ENCODE results near the gene TMED5.
"Not testable (repeated sequence)": the region's sequence is repeated elsewhere in the genome, so short reads cannot be mapped to it uniquely, and the experiment has no call there.

The TMED5 gene

DNA sequence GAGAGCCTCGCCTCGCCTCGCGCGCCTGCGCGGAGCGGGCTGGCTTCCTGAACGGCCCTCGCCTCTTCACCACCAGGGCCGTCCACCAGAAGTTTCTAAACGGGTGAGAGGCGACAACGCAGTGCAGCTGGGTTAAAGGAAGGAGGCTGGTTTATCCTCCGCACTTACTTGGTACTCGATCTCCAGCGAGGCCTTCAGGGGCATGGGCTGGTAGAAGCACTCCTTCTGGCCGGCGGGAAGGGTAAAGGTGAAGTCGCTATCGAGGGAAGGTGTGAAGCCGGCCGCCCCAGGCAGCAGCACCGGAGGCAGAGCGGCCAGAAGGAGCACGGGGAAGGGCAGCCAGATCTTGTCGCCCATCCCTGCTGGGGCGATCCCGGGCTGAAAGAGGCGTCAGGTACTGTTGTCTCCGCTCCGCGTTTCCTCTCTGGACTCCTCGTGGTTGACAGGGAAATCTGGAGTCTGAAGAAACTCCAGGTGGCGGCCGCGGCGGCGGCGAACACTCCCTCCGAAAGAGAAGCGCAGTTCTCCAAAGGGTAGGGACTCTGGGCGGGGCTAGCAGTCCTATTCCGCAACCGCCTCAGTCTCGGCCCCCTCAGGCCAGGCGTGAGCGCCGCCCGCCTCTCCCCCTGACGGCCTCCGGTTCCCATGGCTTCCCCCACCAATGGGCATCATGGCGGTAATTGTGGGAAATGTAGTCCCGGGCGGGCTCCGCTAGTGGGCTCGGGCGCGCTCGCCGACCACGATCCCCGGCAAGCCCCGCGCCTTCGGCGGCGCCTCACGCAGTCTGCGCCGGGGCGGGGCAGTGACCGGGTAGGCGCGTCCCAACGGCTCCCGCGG, at the start of gene TMED5:
Gene TMED5, minus strand, starts transcription at position 528 of the 837 bp plus-strand sequence. Its CDS starts 171 bp downstream, at position 357.
- DNase-seq, result peak; percentile 99

DNA sequence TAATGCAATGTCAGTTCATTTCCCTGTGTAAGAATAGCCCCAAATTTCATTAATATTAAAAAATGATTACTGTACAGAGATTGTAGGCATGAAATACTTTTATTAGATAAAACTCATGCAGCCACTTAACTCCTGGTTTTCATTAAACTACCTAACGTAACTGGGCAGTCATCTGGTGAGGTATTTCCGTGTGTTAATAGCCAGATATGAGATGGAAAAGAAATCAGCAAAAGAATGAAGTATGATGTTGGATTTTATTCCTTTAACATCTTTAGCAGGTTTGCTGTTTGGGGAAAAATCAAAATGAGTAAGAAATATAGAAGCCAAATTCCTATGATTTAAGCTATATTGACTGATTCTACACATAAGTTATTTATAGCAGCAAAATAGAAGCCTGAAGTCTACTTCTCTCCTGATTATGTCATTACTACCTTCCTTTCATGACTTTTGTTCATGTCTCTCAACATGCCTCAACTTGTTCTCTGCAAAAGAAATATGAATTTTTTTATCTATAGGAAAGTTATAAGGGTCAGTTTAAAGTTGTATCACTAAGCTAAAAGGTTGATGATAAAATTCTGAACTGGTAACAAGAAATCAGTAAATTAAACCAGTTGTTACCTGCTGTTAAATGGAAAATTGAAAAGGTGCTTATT, 42.9 kb upstream of the TMED5 start:
- DNase-seq, result no peak

DNA sequence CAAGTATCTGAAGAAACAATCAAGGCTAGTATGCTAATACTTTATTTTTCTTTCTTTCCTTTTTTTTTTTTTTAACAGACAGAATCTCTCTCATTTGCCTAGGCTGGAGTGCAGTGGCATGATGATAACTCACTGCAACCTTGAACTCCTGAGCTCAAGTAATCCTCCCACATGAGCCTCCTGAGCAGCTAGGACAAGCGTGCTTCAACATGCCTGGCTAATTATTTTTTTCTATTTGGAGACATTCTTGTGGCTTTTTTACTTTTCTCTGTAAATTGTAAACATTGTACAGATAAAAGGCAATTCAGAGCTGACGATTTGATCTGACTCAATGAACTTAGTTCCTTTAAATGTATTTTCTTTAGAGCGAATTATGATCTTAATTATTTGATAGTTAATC, 41.7 kb upstream of the TMED5 start:
- no peak for DNase-seq

DNA sequence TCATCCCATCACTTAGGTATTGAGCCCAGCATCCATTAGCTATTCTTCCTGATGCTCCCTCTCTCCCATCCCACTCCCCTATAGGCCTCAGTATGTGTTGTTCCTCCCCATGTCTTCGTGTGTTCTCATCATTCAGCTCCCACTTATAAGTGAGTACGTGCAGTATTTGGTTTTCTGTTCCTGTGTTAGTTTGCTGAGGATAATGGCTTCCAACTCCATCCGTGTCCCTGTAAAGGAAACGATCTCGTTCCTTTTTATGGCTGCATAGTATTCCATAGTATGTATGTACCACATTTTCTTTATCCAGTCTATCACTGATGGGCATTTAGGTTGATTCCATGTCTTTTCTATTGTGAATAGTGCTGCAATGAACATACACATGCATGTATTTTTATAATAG, 40.5 kb upstream of the TMED5 start:
- DNase-seq, result not testable (repeated sequence)

DNA sequence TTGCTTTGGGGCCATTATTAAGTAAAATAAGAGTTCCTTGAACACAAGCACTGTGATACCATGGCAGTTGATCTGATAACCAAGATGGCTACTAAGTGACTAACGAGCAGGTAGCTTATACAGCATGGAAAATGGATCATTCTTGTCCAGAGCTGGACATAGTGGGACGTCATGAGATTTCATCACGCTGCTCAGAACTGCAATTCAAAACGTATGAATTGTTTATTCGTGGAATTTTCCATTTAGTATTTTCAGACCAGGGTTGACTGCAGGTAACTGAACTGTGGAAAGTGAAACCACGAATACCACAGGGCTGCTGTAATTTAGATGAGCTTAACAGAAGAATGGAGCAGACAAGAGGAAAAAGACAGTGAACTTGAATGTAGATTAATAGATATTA, 39.2 kb upstream of the TMED5 start:
- peak; percentile 48 for DNase-seq

DNA sequence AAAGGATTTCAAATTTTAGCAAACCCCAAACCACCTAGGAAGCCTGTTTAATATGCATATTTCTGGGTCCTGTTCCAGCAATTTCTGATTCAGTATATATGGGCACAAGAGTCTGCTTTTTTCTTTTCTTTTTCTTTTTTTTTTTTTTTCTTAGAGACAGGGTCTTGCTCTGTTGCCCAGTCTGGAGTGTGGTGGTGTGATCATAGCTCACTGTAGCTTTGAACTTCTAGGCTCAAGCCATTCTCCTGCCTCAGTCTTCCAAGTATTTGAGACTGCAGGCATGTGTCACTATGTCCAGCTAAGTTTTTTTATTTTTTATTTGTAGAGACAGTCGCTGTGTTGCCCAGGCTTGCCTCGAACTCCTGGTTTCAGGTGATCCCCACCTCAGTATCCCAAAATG, 35.1 kb upstream of the TMED5 start:
- DNase-seq, result no peak

DNA sequence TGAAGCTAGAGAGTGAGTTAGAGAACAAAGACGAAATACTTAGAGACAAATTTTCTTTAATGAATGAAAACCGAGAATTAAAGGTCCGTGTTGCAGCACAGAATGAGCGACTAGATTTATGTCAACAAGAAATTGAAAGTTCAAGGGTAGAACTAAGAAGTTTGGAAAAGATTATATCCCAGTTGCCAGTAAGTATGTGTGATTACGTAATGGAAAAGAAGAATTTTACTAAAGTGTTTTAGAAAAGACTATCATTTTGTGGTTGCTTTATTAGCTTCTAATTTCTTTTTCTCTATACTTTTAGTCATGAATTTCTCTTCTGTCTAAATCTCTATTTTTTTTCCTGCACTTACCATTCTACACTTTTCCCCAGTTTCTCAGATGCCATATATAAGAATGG, 27.0 kb upstream of the TMED5 start:
- DNase-seq, result no peak

DNA sequence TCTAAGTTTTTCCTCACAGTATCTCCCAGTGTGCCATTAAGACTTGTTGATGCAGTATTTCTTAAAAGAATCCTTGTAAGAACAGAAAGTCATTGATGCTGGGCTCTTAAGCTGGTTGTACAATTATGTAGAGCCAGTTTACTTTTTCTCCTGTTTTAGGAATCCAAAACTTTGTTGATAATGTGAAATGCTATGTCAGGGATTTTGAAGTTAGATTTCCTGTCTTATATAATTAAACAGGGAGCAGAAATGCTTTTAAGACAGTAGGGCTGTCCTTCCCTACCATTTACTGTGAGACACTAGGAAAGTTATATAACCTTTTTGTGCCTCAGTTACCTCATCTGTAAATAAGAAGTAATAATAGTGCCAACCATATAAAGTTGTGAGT, 26.3 kb upstream of the TMED5 start:
- DNase-seq, result no peak

DNA sequence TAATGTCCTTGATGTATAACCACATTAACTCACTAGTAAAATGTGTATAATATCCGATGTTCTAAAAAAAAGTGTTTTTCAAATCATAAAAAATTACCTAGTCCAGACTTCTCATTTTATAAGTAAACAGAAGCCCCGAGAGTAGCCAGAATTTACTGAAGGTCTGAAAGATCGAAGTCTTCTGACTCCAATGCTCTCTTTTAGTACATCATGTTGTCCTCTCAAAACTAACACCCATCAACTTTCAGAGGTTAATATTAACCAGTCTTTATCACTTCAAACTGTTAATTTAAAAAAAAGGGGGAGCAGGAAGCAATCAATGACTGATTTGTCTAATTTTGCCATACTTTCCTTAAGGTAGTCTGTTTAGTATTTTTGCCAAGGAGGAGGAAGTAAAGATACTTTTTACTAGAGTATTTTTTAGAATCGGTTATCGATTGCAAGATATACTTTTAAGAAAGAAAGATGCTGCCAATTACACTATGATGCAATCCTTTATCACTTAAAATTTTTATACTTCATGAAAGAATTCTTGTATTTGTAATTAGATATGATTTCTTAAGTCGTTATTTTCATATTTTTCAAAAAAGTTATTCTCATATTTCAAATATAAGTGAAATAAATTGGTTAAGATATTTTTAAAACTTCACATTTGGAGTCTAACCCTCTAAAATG, 25.8 kb upstream of the TMED5 start:
- DNase-seq, result no peak

DNA sequence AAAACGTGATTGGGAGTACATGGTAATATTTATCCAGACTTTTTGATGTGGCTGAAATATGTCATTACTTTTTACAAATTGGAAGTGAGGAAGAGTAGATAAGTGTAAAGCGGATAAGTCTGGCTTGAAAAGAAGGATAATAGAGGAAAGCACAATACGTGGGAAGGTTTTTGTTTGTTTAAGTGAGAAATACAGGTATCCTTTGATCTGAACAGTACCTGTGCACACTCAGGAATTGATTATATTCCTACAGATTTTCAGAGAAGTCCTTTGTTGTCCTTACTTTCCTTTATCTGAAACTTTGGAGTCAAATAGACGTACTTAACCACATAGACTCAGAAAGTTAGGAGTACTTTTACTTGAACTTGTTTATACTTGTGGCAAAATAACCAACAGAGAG, 20.5 kb upstream of the TMED5 start:
- no peak for DNase-seq

DNA sequence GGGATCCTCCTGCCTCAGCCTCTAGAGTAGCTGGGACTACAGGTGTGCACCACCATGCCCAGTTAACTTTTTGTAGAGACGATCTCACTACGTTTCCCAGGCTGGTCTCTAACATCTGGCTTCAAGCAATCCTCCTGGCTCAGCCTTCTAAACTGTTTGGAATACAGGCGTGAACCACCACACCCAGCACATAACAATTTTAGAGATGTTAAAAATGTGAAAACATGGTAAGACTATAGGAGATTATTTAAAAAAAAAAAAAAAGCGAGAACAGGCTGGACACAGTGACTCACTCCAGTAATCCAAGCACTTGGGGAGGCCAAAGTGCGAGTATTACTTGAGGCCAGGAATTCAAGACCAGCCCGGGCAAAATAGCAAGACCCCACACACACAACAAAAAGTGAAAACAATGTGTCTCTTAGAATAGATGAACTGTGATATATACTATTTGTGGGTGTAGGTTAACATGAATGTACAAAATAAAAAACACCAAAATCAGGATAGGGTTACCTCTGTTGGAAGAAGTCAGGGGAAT, 19.9 kb upstream of the TMED5 start:
- DNase-seq, result no peak

DNA sequence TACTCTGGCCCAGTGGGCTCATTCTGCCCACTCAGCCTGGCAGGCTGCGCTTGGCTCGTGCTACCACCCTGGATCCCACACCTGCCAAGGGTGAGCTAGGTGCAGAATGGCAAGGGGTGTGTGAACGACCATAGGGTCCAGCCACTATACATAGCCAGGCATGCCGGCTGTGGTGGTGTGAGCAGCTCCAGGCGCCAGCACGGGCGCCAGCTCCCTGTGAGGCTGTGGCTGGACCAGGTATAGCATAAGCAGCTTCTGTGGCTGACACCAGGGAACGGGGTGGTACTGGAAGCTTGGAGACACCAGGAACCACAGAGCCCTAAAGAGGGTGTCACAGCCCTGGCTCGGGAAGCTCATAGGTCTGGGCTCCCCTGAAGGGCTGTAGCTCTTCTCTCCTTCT, 18.9 kb upstream of the TMED5 start:
- DNase-seq, result no peak

DNA sequence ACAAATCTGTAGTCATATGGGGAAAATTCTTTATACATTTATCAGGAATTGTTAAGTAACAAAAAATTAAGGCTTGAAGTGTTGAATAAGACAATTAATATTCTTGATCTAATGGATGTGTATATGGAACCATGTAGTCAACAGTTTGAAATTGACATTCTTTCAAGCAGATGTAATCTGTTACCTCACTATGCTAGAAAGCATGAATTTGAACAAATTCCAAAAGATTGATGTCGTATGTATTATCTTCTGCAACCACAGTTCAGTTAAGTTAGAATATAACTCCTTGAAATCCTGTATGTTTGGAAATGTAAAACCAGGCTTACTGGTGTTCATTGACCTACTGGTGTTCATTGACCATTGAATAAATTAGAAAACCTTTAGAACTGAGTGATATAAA, 16.4 kb upstream of the TMED5 start:
- DNase-seq, result no peak

DNA sequence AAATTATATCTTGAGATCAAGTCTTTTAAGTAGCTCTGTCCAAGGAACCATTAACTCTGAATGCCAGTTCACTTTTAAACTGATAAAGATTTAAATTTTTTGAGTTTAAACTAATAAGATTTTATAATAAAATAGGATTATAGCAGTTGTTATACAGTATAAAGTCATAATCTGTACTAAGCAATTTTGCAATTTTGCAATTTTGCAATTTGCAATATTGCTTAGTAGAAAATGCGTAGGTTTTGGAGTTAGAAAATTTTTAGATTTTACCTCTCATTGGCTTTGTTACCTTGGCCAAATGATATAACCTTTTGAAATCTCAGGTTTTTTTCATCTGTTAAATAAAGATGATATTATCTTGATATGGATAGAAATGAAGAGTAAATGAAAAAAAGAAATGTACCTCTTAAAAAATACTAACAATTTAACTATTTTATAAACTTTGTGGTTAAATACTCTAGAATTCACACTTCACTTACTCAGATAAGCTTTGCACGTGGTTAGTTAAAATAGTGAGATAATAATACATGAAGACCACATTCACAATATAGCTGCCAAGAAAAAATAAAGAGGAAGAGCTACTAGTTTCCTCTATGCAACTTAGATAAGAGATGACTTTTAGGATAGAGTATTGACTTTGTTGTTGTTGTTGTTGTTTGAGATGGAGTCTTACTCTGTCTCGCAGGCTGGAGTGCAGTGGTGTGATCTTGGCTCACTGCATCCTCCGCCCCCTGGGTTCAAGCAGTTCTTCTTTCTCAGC, 14.2 kb upstream of the TMED5 start:
- no peak for DNase-seq

DNA sequence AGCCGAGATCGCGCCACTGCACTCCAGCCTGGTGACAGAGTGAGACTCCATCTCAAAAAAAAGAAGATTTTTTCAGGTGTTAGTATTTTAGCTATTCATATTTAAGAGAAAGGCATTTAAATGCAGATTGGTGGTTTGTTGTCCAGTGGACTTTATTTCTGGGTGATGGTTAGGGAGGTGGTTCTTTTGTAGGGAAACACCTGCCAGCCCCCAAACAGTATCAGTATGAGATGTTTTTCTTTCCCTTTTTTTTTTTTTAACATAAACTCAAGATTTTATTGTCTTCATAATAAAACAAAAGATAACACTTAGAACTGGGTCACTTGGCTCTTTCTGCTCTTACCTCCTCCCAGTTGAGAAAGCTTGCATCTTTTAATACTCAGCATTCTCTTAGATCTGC, 10.2 kb upstream of the TMED5 start:
- no peak for DNase-seq

DNA sequence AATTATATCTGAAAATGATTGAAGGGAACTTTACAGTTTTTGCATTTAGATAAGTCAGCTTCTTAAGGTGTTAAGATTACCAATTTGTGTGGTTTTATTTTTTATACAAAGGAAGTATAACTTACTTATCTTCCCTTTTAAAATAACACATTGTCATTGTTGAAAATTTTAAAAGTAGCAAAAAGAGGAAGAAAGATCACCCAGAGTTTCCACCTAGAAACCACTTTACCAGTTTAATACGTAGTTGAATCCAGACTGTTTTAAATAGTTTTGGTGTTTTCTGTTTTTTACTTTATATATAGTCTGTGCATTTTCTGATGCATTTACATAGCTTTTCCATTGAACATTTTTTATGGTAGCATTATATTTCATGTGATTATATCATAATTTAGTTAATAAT, 6.5 kb upstream of the TMED5 start:
- DNase-seq, result no peak

DNA sequence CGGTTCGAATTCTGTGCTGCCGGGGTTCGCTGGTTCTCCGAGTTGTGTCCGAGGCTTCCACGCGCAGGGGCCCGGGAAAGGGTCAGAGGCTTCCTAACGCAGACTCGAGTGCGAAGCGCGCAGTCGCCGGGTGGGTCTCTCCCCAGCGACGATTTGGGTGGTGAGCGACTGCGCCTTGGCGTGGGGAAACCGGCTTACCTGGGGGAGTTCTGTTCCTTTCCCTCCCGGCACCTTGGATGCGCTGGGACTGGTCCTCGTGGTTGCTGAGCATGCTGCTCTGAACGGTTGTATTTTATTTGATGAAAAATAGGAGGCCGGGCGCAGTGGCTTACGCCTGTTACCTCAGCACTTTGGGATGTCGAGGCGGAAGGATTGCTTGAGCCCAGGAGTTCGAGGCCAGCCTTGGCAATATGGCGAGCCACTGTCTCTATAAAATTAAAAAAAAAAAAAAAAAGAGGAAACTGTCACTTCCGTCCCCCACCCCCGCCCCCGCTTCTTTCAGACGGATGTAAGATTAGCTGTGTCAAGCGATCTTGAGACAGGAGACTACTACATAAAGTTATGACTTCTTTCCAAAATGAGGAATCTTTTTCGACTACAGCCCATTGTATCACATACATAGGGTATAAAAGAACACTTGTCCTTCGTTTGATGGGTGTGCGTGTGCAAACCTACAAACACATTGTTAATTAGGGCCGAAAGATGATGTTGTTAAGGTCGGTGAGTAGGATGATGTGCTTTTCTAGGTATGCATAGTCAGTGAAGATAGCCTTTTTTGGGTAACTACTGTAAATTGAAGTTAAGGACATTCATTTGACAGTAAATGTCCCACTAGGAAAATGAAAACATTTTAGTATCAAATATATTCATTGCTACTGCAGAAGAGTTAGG, 755 bp upstream of the TMED5 start, which contains the start of gene CCDC18:
Gene CCDC18, plus strand, starts transcription at position 2 of the 891 bp plus-strand sequence. CDS start 2,638 bp downstream, outside the sequence.
- DNase-seq, result peak; percentile 55

DNA sequence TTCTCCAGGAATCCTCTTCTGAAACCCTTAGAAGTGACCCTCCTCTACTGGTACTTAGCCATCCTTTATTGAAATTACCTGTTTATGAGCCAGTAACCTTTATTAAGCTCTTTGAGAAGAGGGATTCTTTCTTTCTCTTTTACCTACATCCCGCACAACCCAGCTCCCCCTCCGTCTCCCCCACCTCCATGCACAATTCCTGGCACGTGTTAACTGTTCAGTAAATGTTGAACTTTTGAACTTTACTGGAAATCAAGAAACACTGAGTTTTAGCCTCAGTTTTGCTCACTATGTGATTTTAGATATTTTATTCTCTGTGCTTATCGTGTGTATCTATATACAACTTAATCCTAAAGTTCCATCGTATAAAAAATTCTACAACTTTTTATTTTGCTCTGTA, 1.8 kb downstream of the TMED5 start:
- DNase-seq, result no peak

DNA sequence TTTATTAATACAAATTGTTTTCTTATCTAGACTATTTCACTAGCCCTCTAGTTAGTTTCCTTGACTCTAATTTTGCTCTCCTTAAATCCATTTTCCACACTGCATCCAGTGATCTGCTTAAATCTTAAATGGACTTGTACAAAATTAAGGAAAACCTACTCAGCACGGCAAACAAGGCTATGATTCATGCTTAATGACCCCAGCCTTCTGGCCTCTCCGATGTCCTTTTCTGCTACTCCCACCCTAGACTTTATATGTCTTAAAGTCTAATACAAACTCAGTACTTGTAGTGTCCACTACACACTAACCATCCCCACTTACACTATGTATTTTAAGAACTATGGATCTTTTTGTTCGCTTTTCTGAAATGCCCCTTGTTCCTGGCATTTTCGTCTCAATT, 2.2 kb downstream of the TMED5 start:
- DNase-seq, result no peak

DNA sequence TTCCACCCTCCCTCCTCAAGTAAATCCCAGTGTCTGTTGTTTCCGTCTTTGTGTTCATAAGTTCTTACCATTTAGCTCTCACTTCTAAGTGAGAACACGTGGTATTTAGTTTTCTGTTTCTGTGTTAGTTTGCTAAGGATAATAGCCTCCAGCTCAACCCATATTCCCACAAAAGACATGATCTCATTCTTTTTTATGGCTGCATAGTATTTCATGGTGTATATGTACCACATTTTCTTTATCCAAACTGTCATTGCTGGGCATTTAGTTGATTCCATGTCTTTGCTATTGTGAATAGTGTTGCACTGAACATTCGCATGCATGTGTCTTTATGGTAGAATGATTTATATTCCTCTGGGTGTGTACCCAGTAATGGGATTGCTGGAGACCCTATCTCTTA, 5.6 kb downstream of the TMED5 start:
- DNase-seq, result not testable (repeated sequence)

DNA sequence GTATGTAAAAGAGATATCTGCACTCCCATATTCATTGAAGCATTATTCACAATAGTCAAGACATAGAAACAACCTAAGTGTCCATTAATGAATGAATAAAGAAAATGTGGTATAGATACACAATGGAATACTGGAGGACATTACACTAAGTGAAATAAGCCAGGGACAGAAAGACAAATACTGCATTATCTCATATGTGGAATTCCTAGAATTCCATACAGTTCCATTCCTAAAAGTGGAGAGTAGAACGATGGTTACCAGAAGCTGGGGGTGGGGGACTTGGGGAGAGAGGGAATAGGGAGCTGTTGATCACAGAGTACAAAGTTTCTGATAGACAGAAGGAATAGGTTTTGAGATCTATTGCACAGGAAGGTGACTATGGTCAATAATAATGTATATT, 7.4 kb downstream of the TMED5 start:
- DNase-seq, result no peak

DNA sequence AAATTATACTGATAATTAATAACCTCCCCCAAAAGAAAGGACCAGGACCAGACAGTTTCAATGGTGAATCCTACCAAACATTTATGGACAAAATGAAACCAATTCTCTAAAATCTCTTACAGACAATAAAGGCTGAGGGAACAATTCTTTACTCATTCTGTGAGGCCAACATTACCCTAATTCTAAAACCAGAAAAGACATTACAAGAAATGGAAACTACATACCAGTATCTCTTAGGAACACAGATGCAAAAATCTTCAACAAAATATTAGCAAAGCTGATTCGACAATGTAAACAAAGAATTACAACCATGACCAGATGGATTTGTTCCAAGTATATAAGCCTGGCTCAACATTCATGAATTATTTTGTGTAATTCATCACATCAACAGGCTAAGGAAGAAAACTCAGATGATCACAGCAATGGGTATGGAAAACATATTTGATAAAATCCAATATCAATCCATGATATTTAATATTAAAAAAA, 8.6 kb downstream of the TMED5 start:
- DNase-seq, result no peak
